ENCODE results near the gene CCIN.

CCIN gene

GRCh38 chr9:36123515-36123914 lies 45.7 kb upstream of the CCIN start:
- Histone ChIP-seq H4K91ac (ENCODE audit: low read length) (no peak overlapping the region), H3K23ac (ENCODE audit: low read length in 2 of 2) (no peak overlapping the region), H3K27me3 (ENCODE audit: control insufficient read depth in 1 of 2, insufficient read depth in 1 of 2, low read length in 2 of 2) (no peaks in the 10 kb centered on the region), H2AK5ac (ENCODE audit: low read length, severe bottlenecking) (no peak overlapping the region), H3K14ac (ENCODE audit: low read length in 2 of 2) (no peak overlapping the region), H3K4me1 (ENCODE audit: control insufficient read depth, insufficient read depth, low read depth, low read length) (peaks cover 2% of the 10 kb centered on the region), H3K36me3 (ENCODE audit: control insufficient read depth in 1 of 2, insufficient read depth in 2 of 2, low read depth in 1 of 2, low read length in 2 of 2) (peaks cover 20 to 69% of the 10 kb centered on the region in 2 experiments), H3K79me1 (replicated peaks; ENCODE audit: low read length, poor library complexity, severe bottlenecking) (no peaks in the 10 kb centered on the region), H2AFZ (ENCODE audit: low read depth, low read length) (no peak overlapping the region), H3K9ac (ENCODE audit: low read length) (no peak overlapping the region), H4K8ac (ENCODE audit: low read length) (no peak overlapping the region), H3K4me3 (ENCODE audit: insufficient read depth in 1 of 2, low read depth in 1 of 2, low read length in 2 of 2) (no peak overlapping the region), H3K9me3 (ENCODE audit: control insufficient read depth, low read length) (no peaks in the 10 kb centered on the region), H3K4me2 (ENCODE audit: low read length, poor library complexity, severe bottlenecking) (no peak overlapping the region), H3K27ac (ENCODE audit: low read length, poor library complexity, severe bottlenecking) (no peak overlapping the region), H3K4ac (ENCODE audit: low read depth in 1 of 2, low read length in 2 of 2) (no peak overlapping the region), H3K18ac (ENCODE audit: low read depth in 1 of 2, low read length in 2 of 2) (no peak overlapping the region), H2BK120ac (ENCODE audit: low read depth, low read length) (no peak overlapping the region), H2BK12ac (ENCODE audit: low read length in 2 of 2) (no peak overlapping the region), H2BK5ac (ENCODE audit: low read depth, low read length, poor library complexity, severe bottlenecking) (no peak overlapping the region), H2BK15ac (ENCODE audit: low read depth, poor library complexity, severe bottlenecking) (no peak overlapping the region)
- WGBS, result no CpG with 5 or more reads among the region's 2 CpGs
- DNase-seq, result no peak

- 90% methylated on average over 9 of the region's 10 CpGs for WGBS
Measured at GRCh38 chr9:36125062-36125855, 43.9 kb upstream of the CCIN start.

GRCh38 chr9:36126016-36126730 lies 43.0 kb upstream of the CCIN start:
- no peak overlapping the region for H2BK12ac ChIP-seq (ENCODE audit: low read length in 2 of 2)
- H3K9me3 ChIP-seq (ENCODE audit: control insufficient read depth, low read length), result no peaks in the 10 kb centered on the region
- H3K18ac ChIP-seq (ENCODE audit: low read depth in 1 of 2, low read length in 2 of 2), result no peak overlapping the region
- H4K91ac ChIP-seq (ENCODE audit: low read length), result no peak overlapping the region
- no peak overlapping the region for H2BK120ac ChIP-seq (ENCODE audit: low read depth, low read length)
- H3K27me3 ChIP-seq (ENCODE audit: control insufficient read depth in 1 of 2, insufficient read depth in 1 of 2, low read length in 2 of 2), result no peaks in the 10 kb centered on the region
- no peak overlapping the region for H3K4me3 ChIP-seq (ENCODE audit: insufficient read depth in 1 of 2, low read depth in 1 of 2, low read length in 2 of 2)
- DNase-seq, result no peak
- no peak overlapping the region for H3K4me2 ChIP-seq (ENCODE audit: low read length, poor library complexity, severe bottlenecking)
- no peaks in the 10 kb centered on the region for H3K79me1 ChIP-seq (replicated peaks; ENCODE audit: low read length, poor library complexity, severe bottlenecking)
- no peak overlapping the region for H3K9ac ChIP-seq (ENCODE audit: low read length)
- no peak overlapping the region for H2AK5ac ChIP-seq (ENCODE audit: low read length, severe bottlenecking)
- no peak overlapping the region for H3K4ac ChIP-seq (ENCODE audit: low read depth in 1 of 2, low read length in 2 of 2)
- WGBS, result 84% methylated on average over 7 of the region's 7 CpGs
- no peaks in the 10 kb centered on the region for H3K4me1 ChIP-seq (ENCODE audit: control insufficient read depth, insufficient read depth, low read depth, low read length)
- H3K14ac ChIP-seq (ENCODE audit: low read length in 2 of 2), result no peak overlapping the region
- peaks cover 13 to 46% of the 10 kb centered on the region in 2 experiments for H3K36me3 ChIP-seq (ENCODE audit: control insufficient read depth in 1 of 2, insufficient read depth in 2 of 2, low read depth in 1 of 2, low read length in 2 of 2)
- no peak overlapping the region for H2BK15ac ChIP-seq (ENCODE audit: low read depth, poor library complexity, severe bottlenecking)
- no peak overlapping the region for H4K8ac ChIP-seq (ENCODE audit: low read length)
- H2AFZ ChIP-seq (ENCODE audit: low read depth, low read length), result no peak overlapping the region
- H2BK5ac ChIP-seq (ENCODE audit: low read depth, low read length, poor library complexity, severe bottlenecking), result no peak overlapping the region
- no peak overlapping the region for H3K27ac ChIP-seq (ENCODE audit: low read length, poor library complexity, severe bottlenecking)
- no peak overlapping the region for H3K23ac ChIP-seq (ENCODE audit: low read length in 2 of 2)

More at GRCh38 chr9:36125062-36125855, 43.9 kb upstream of the CCIN start:
- H2AFZ ChIP-seq (ENCODE audit: low read depth, low read length), result no peak overlapping the region
- no peak overlapping the region for H3K14ac ChIP-seq (ENCODE audit: low read length in 2 of 2)
- no peak overlapping the region for H3K4me3 ChIP-seq (ENCODE audit: insufficient read depth in 1 of 2, low read depth in 1 of 2, low read length in 2 of 2)
- H2BK15ac ChIP-seq (ENCODE audit: low read depth, poor library complexity, severe bottlenecking), result no peak overlapping the region
- no peak overlapping the region for H3K4me2 ChIP-seq (ENCODE audit: low read length, poor library complexity, severe bottlenecking)
- no peak overlapping the region for H3K18ac ChIP-seq (ENCODE audit: low read depth in 1 of 2, low read length in 2 of 2)
- H3K27me3 ChIP-seq (ENCODE audit: control insufficient read depth in 1 of 2, insufficient read depth in 1 of 2, low read length in 2 of 2), result no peaks in the 10 kb centered on the region
- H3K23ac ChIP-seq (ENCODE audit: low read length in 2 of 2), result no peak overlapping the region
- no peak overlapping the region for H4K8ac ChIP-seq (ENCODE audit: low read length)
- no peak overlapping the region for H3K27ac ChIP-seq (ENCODE audit: low read length, poor library complexity, severe bottlenecking)
- no peaks in the 10 kb centered on the region for H3K79me1 ChIP-seq (replicated peaks; ENCODE audit: low read length, poor library complexity, severe bottlenecking)
- no peak for DNase-seq
- H2BK120ac ChIP-seq (ENCODE audit: low read depth, low read length), result no peak overlapping the region
- H2AK5ac ChIP-seq (ENCODE audit: low read length, severe bottlenecking), result no peak overlapping the region
- H3K4me1 ChIP-seq (ENCODE audit: control insufficient read depth, insufficient read depth, low read depth, low read length), result no peaks in the 10 kb centered on the region
- H3K9ac ChIP-seq (ENCODE audit: low read length), result no peak overlapping the region
- H3K36me3 ChIP-seq (ENCODE audit: control insufficient read depth in 1 of 2, insufficient read depth in 2 of 2, low read depth in 1 of 2, low read length in 2 of 2), result peaks cover 17 to 55% of the 10 kb centered on the region in 2 experiments
- no peak overlapping the region for H3K4ac ChIP-seq (ENCODE audit: low read depth in 1 of 2, low read length in 2 of 2)
- H2BK12ac ChIP-seq (ENCODE audit: low read length in 2 of 2), result no peak overlapping the region
- H4K91ac ChIP-seq (ENCODE audit: low read length), result no peak overlapping the region
- no peaks in the 10 kb centered on the region for H3K9me3 ChIP-seq (ENCODE audit: control insufficient read depth, low read length)
- H2BK5ac ChIP-seq (ENCODE audit: low read depth, low read length, poor library complexity, severe bottlenecking), result no peak overlapping the region

- 87% methylated on average over 5 of the region's 5 CpGs for WGBS
- Histone ChIP-seq H3K18ac (ENCODE audit: low read depth in 1 of 2, low read length in 2 of 2) (no peak overlapping the region), H2BK12ac (ENCODE audit: low read length in 2 of 2) (no peak overlapping the region), H4K8ac (ENCODE audit: low read length) (no peak overlapping the region), H2AFZ (ENCODE audit: low read depth, low read length) (no peak overlapping the region), H2AK5ac (ENCODE audit: low read length, severe bottlenecking) (no peak overlapping the region), H3K4ac (ENCODE audit: low read depth in 1 of 2, low read length in 2 of 2) (no peak overlapping the region), H2BK120ac (ENCODE audit: low read depth, low read length) (no peak overlapping the region), H3K27ac (ENCODE audit: low read length, poor library complexity, severe bottlenecking) (no peak overlapping the region), H3K14ac (ENCODE audit: low read length in 2 of 2) (no peak overlapping the region), H3K4me1 (ENCODE audit: control insufficient read depth, insufficient read depth, low read depth, low read length) (no peaks in the 10 kb centered on the region), H3K27me3 (ENCODE audit: control insufficient read depth in 1 of 2, insufficient read depth in 1 of 2, low read length in 2 of 2) (no peaks in the 10 kb centered on the region), H2BK5ac (ENCODE audit: low read depth, low read length, poor library complexity, severe bottlenecking) (no peak overlapping the region), H4K91ac (ENCODE audit: low read length) (no peak overlapping the region), H3K4me2 (ENCODE audit: low read length, poor library complexity, severe bottlenecking) (no peak overlapping the region), H2BK15ac (ENCODE audit: low read depth, poor library complexity, severe bottlenecking) (no peak overlapping the region), H3K9me3 (ENCODE audit: control insufficient read depth, low read length) (no peaks in the 10 kb centered on the region), H3K36me3 (ENCODE audit: control insufficient read depth in 1 of 2, insufficient read depth in 2 of 2, low read depth in 1 of 2, low read length in 2 of 2) (peaks cover 2 to 30% of the 10 kb centered on the region in 2 experiments), H3K9ac (ENCODE audit: low read length) (no peak overlapping the region), H3K23ac (ENCODE audit: low read length in 2 of 2) (no peak overlapping the region), H3K79me1 (replicated peaks; ENCODE audit: low read length, poor library complexity, severe bottlenecking) (no peaks in the 10 kb centered on the region), H3K4me3 (ENCODE audit: insufficient read depth in 1 of 2, low read depth in 1 of 2, low read length in 2 of 2) (no peak overlapping the region)
- DNase-seq, result no peak
Measured at GRCh38 chr9:36127652-36128244, 41.4 kb upstream of the CCIN start.
